ENCODE measurements around the gene ADD2. TPM values are rescaled to one million over a fixed set of nuclear protein-coding genes. Genes with fewer than 3 reads are reported as not detected.

Gene ADD2
- total RNA-seq, 2 experiments from 2014 or later, result 16.8 to 19.5 TPM

GRCh38 chr2:70723286-70723885 lies 44.6 kb downstream of the ADD2 start:
- POLR2A ChIA-PET, result no interaction called here
- Mint-ChIP-seq H3K27ac (no peak overlapping the region), H3K4me1 (no peaks in the 10 kb centered on the region), H3K4me3 (no peak overlapping the region), H3K36me3 (ENCODE audit: low read depth) (no peaks in the 10 kb centered on the region), H3K9me3 (no peaks in the 10 kb centered on the region), H3K27me3 (no peaks in the 10 kb centered on the region)
- CTCF ChIA-PET, result interaction anchor here (0.6 kb wide), 1 partner anchor 124 kb away, joined by 3 read pairs; no protein-coding TSS in a partner anchor
- DNase-seq, result no peak

- Mint-ChIP-seq H3K36me3 (ENCODE audit: low read depth) (no peaks in the 10 kb centered on the region), H3K4me3 (no peak overlapping the region), H3K27me3 (no peaks in the 10 kb centered on the region), H3K27ac (no peak overlapping the region), H3K4me1 (no peaks in the 10 kb centered on the region), H3K9me3 (no peaks in the 10 kb centered on the region)
- DNase-seq, result no peak
- ChIA-PET CTCF (no interaction called here), POLR2A (no interaction called here)
These were observed 47.9 kb downstream of the ADD2 start for GRCh38 chr2:70720124-70720523.

GRCh38 chr2:70719231-70719630 lies 48.8 kb downstream of the ADD2 start:
- no peaks in the 10 kb centered on the region for H3K27me3 Mint-ChIP-seq
- ChIA-PET CTCF (no interaction called here), POLR2A (interaction anchor here (0.6 kb wide), 1 partner anchor 23 kb away, joined by 3 read pairs; no protein-coding TSS in a partner anchor)
- no peak overlapping the region for H3K4me3 Mint-ChIP-seq
- DNase-seq, result no peak
- H3K36me3 Mint-ChIP-seq (ENCODE audit: low read depth), result no peaks in the 10 kb centered on the region
- H3K9me3 Mint-ChIP-seq, result no peaks in the 10 kb centered on the region
- H3K4me1 Mint-ChIP-seq, result no peaks in the 10 kb centered on the region
- H3K27ac Mint-ChIP-seq, result no peak overlapping the region

GRCh38 chr2:70718736-70719135 lies 49.3 kb downstream of the ADD2 start:
- no peak overlapping the region for H3K27ac Mint-ChIP-seq
- no peak for DNase-seq
- H3K4me3 Mint-ChIP-seq, result no peak overlapping the region
- ChIA-PET POLR2A (no interaction called here), CTCF (no interaction called here)
- no peaks in the 10 kb centered on the region for H3K36me3 Mint-ChIP-seq (ENCODE audit: low read depth)
- no peaks in the 10 kb centered on the region for H3K9me3 Mint-ChIP-seq
- H3K27me3 Mint-ChIP-seq, result no peaks in the 10 kb centered on the region
- H3K4me1 Mint-ChIP-seq, result no peaks in the 10 kb centered on the region

GRCh38 chr2:70718241-70718640 lies 49.8 kb downstream of the ADD2 start:
- Mint-ChIP-seq H3K27ac (no peak overlapping the region), H3K9me3 (no peaks in the 10 kb centered on the region), H3K27me3 (no peaks in the 10 kb centered on the region), H3K36me3 (ENCODE audit: low read depth) (no peaks in the 10 kb centered on the region), H3K4me3 (no peak overlapping the region), H3K4me1 (no peaks in the 10 kb centered on the region)
- ChIA-PET CTCF (no interaction called here), POLR2A (no interaction called here)
- DNase-seq, result no peak

- no peak overlapping the region for H3K4me3 Mint-ChIP-seq
These were observed 50.5 kb downstream of the ADD2 start for GRCh38 chr2:70717431-70718038.

GRCh38 chr2:70716951-70717350 lies 51.0 kb downstream of the ADD2 start:
- DNase-seq, result no peak
- no peaks in the 10 kb centered on the region for H3K27me3 Mint-ChIP-seq
- no peak overlapping the region for H3K27ac Mint-ChIP-seq
- H3K4me3 Mint-ChIP-seq, result no peak overlapping the region
- no peaks in the 10 kb centered on the region for H3K9me3 Mint-ChIP-seq
- no peaks in the 10 kb centered on the region for H3K4me1 Mint-ChIP-seq
- POLR2A ChIA-PET, result interaction anchor here (0.6 kb wide), 1 partner anchor 96 kb away, joined by 5 read pairs; no protein-coding TSS in a partner anchor
- CTCF ChIA-PET, result interaction anchor here (0.9 to 1.1 kb wide), 2 partner anchors 155 to 267 kb away, joined by 3 read pairs; no protein-coding TSS in a partner anchor
- no peaks in the 10 kb centered on the region for H3K36me3 Mint-ChIP-seq (ENCODE audit: low read depth)

More at GRCh38 chr2:70717431-70718038, 50.5 kb downstream of the ADD2 start:
- Mint-ChIP-seq H3K27ac (no peak overlapping the region), H3K4me1 (no peaks in the 10 kb centered on the region), H3K36me3 (ENCODE audit: low read depth) (no peaks in the 10 kb centered on the region), H3K27me3 (no peaks in the 10 kb centered on the region), H3K9me3 (no peaks in the 10 kb centered on the region)
- no peak for DNase-seq
- ChIA-PET CTCF (interaction anchor here (1.1 kb wide), 1 partner anchor 267 kb away, joined by 3 read pairs; no protein-coding TSS in a partner anchor), POLR2A (no interaction called here)

- Mint-ChIP-seq H3K4me1 (no peaks in the 10 kb centered on the region), H3K36me3 (ENCODE audit: low read depth) (no peaks in the 10 kb centered on the region), H3K27ac (no peak overlapping the region), H3K27me3 (no peaks in the 10 kb centered on the region), H3K9me3 (no peaks in the 10 kb centered on the region), H3K4me3 (no peak overlapping the region)
- ChIA-PET POLR2A (interaction anchor here (0.6 kb wide), 1 partner anchor 97 kb away, joined by 5 read pairs; no protein-coding TSS in a partner anchor), CTCF (interaction anchor here (0.9 to 1.1 kb wide), 2 partner anchors 155 to 268 kb away, joined by 3 read pairs; no protein-coding TSS in a partner anchor)
- DNase-seq, result no peak
These were observed 51.8 kb downstream of the ADD2 start for GRCh38 chr2:70716131-70716743.

GRCh38 chr2:70715071-70715985 lies 52.7 kb downstream of the ADD2 start:
- no peak overlapping the region for H3K27ac Mint-ChIP-seq

GRCh38 chr2:70714141-70714905 lies 53.7 kb downstream of the ADD2 start:
- H3K4me3 Mint-ChIP-seq, result no peak overlapping the region
- no peaks in the 10 kb centered on the region for H3K9me3 Mint-ChIP-seq
- no peaks in the 10 kb centered on the region for H3K36me3 Mint-ChIP-seq (ENCODE audit: low read depth)
- no peaks in the 10 kb centered on the region for H3K27me3 Mint-ChIP-seq
- DNase-seq, result no peak
- CTCF ChIA-PET, result interaction anchor here (0.5 kb wide), 1 partner anchor 20 kb away, joined by 3 read pairs; no protein-coding TSS in a partner anchor
- POLR2A ChIA-PET, result no interaction called here
- no peak overlapping the region for H3K27ac Mint-ChIP-seq
- H3K4me1 Mint-ChIP-seq, result no peaks in the 10 kb centered on the region

More at GRCh38 chr2:70715071-70715985, 52.7 kb downstream of the ADD2 start:
- ChIA-PET POLR2A (no interaction called here), CTCF (interaction anchor here (0.5 kb wide), 1 partner anchor 21 kb away, joined by 3 read pairs; no protein-coding TSS in a partner anchor)
- Mint-ChIP-seq H3K36me3 (ENCODE audit: low read depth) (no peaks in the 10 kb centered on the region), H3K9me3 (no peaks in the 10 kb centered on the region), H3K4me1 (no peaks in the 10 kb centered on the region), H3K27me3 (no peaks in the 10 kb centered on the region), H3K4me3 (no peak overlapping the region)
- no peak for DNase-seq

GRCh38 chr2:70712916-70713315 lies 55.1 kb downstream of the ADD2 start:
- CTCF ChIA-PET, result no interaction called here
- Mint-ChIP-seq H3K4me1 (no peaks in the 10 kb centered on the region), H3K9me3 (no peaks in the 10 kb centered on the region), H3K36me3 (ENCODE audit: low read depth) (no peaks in the 10 kb centered on the region), H3K27me3 (no peaks in the 10 kb centered on the region), H3K27ac (no peak overlapping the region), H3K4me3 (no peak overlapping the region)
- no peak for DNase-seq
- POLR2A ChIA-PET, result no interaction called here

- H3K27ac Mint-ChIP-seq, result no peak overlapping the region
- no peaks in the 10 kb centered on the region for H3K9me3 Mint-ChIP-seq
- H3K4me1 Mint-ChIP-seq, result no peaks in the 10 kb centered on the region
- ChIA-PET CTCF (interaction anchor here (0.5 kb wide), 1 partner anchor 531 kb away, joined by 3 read pairs; no protein-coding TSS in a partner anchor), POLR2A (no interaction called here)
- DNase-seq, result no peak
- no peak overlapping the region for H3K4me3 Mint-ChIP-seq
- H3K27me3 Mint-ChIP-seq, result no peaks in the 10 kb centered on the region
- no peaks in the 10 kb centered on the region for H3K36me3 Mint-ChIP-seq (ENCODE audit: low read depth)
These were observed 56.8 kb downstream of the ADD2 start for GRCh38 chr2:70711191-70711590.

Measured in activated CD4-positive, alpha-beta T cell treated with anti-CD3 and anti-CD28 coated beads, Interleukin-2, amount 10 ng/mL, durations not matched to agents 7 days and 5 days (primary cell).